Measurements from ENCODE around the gene PNPLA5. TPM values are rescaled to one million over a fixed set of nuclear protein-coding genes. Genes with fewer than 3 reads are reported as not detected.

Gene PNPLA5
- total and polyA plus RNA-seq, 2 of the 13 experiments (the other 11 are each of a cell fraction or from before 2014, with no cell fraction given) = not detected

DNA sequence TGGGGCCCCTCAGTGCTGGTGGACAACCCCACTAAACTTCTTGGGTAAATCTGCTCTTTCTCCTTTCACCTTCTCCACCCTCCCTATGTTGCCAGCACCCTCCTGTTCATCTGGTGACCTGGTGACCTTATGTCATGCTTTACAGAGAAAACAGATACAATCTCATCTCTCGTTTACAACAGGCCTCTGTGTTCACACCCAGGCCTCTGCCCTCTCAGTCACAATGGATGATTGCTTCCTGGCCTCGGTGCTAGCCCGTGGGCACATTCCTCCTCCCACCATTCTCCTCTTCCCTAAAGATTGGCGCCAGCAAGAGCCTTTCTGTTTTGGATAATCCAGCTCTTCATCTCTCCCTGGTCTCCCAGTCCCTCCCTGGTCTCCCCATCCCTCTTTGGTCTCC is 19.5 kb upstream of the PNPLA5 start (continued):
- TF ChIP-seq ZFP90 (CRISPR knock-in tag; IDR thresholded peaks at IDR 0.05; ENCODE audit: borderline replicate concordance) (no peak), ZNF33B (CRISPR knock-in tag; IDR thresholded peaks at IDR 0.05) (no peak), SP140L (CRISPR knock-in tag; IDR thresholded peaks at IDR 0.05; ENCODE audit: borderline replicate concordance) (no peak), ZNF251 (CRISPR knock-in tag; IDR thresholded peaks at IDR 0.05) (no peak)
- TF ChIP-seq, protein P1, sequence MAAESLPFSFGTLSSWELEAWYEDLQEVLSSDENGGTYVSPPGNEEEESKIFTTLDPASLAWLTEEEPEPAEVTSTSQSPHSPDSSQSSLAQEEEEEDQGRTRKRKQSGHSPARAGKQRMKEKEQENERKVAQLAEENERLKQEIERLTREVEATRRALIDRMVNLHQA (CRISPR knock-in tag; IDR thresholded peaks at IDR 0.05) = no peak

DNA sequence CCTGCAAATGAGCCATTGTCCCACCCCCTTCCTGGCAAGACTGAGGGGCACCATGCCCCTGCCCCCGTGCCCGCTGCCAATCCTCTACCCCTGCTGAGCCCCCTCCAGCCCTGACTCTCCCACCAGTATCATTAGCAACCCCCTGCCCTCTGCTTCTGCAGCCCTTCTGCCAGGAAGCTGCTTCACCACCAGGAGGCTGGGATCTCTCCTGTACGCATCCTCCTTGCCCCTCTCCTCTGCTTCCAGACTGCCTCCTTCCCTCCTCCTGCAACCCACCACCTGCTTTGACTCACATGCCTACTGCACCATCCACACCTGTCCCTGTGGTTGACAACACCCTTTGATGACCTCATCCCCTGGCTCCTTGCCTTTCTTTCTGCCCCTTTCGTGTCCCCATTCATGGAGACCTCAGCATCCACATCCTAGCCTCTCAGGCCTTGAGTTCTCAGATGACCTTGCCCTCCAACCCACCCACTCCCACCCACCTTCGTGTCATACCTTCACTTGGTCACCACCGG is 18.4 kb upstream of the PNPLA5 start:
- in situ Hi-C loops (cut with HindIII; ENCODE audit: extremely low pct_ligation_motif_present, low pct_unique_long_range_greater_than_20kb) (no loop called here), intact Hi-C loops (cut with micrococcal nuclease; ENCODE audit: unreplicated experiment) (no loop called here)
- H3K27ac ChIP-seq (ENCODE audit: extremely low read length, insufficient read depth, low read length) = no peak overlapping the region
- H2AFZ ChIP-seq (ENCODE audit: low read length) = no peak overlapping the region
- 0 out of 2 replicates have a peak, but pooled peaks cover 5% of the 10 kb centered on the region for H3K4me1 ChIP-seq (ENCODE audit: insufficient read depth, low read length)
- H4K20me1 ChIP-seq (ENCODE audit: insufficient read depth, low read length) = no peaks in the 10 kb centered on the region
- FAIRE-seq (no peak), ATAC-seq (no peak), DNase-seq (ENCODE audit: low spot score) (no peak)
- ChIA-PET CTCF (ENCODE audit: low intra/inter-chr PET ratio, low total read pairs) (no interaction called here), POLR2A (no interaction called here)
- peaks cover 2 to 14% of the 10 kb centered on the region in 2 experiments; a peak in 3 of 5 replicates for H3K27me3 ChIP-seq (ENCODE audit: control insufficient read depth in 1 of 2, insufficient read depth in 2 of 2, low read length in 2 of 2)
- BruUV-seq (replicated peaks) = no TSS peak
- no peak overlapping the region for H3K4me3 ChIP-seq (replicated peaks in 1 of 3; ENCODE audit: insufficient read depth in 1 of 3, low read depth in 2 of 3, low read length in 3 of 3)
- H3K36me3 ChIP-seq (replicated peaks in 1 of 2; ENCODE audit: control insufficient read depth in 1 of 2, insufficient read depth in 2 of 2, low read length in 2 of 2) = no peaks in the 10 kb centered on the region
- no peaks in the 10 kb centered on the region for H3K9me3 ChIP-seq (ENCODE audit: low read length)
- TF ChIP-seq ZNF253 (CRISPR knock-in tag; IDR thresholded peaks at IDR 0.05; ENCODE audit: borderline replicate concordance) (no peak), ATF7 (IDR thresholded peaks at IDR 0.05) (peak; percentile 88), ATF7 (CRISPR knock-in tag; IDR thresholded peaks at IDR 0.05) (no peak)
- H3K79me2 ChIP-seq (ENCODE audit: insufficient read depth, low read length) = no peaks in the 10 kb centered on the region
- H3K4me2 ChIP-seq (ENCODE audit: low read depth, low read length) = no peak overlapping the region
- no peak overlapping the region for H3K9ac ChIP-seq (ENCODE audit: insufficient read depth, low read depth, low read length)
- WGBS (ENCODE audit: low lambda C conversion rate) = 23% methylated on average over 4 of the region's 6 CpGs

Measured in HepG2 (cell line).